ENCODE measurements around the gene MYH9. TPM values are rescaled to one million over a fixed set of nuclear protein-coding genes. Genes with fewer than 3 reads are reported as not detected.

MYH9 gene
- polyA plus RNA-seq, 3 donors: 257 to 295 (median 274) TPM

GRCh38 chr22:36351921-36352802, 35.6 kb downstream of the MYH9 start:
- no peak for DNase-seq (ENCODE audit: low read depth in 3 of 3, low spot score in 2 of 3)

GRCh38 chr22:36350751-36351594, 36.8 kb downstream of the MYH9 start:
- DNase-seq (ENCODE audit: low read depth in 3 of 3, low spot score in 2 of 3): no peak

DNA sequence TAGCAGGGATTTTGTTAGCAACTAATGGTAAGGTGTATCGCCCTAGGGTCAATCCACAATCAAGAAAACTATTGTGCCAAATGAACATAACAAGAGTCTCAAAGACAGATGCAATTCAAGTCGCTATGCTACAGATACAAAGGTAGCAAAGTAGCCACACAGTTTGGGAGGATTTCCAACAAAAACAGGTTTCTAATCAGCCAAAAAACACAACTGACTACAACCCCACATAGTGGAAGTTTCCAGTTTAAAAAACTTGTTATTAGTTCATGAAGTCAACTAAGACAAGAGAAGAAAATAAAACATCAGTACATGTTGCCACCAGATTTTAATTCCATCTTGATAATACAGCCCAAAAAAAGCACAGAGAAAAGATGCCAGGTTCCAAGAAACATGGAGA, 38.0 kb downstream of the MYH9 start:
- no peak for DNase-seq (ENCODE audit: low read depth in 3 of 3, low spot score in 2 of 3)

DNA sequence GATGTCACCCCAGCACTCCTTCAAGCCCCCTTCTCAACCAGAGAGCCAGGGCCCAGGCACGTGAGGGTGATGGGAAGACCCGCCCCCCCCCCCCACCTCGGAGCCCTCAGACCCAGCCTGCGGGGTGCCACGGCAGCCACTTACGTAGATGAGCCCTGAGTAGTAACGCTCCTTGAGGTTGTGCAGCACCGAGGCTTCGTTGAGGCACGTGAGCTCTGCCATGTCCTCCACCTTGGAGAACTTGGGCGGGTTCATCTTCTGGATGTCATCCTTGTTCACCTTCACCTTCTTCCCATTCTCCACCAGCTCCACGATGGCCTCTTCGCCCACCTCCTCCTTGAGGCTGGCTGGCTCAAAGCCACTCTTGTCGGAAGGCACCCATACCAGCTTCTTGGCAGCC, 39.0 kb downstream of the MYH9 start:
- DNase-seq (ENCODE audit: low read depth in 3 of 3, low spot score in 2 of 3): no peak

DNA sequence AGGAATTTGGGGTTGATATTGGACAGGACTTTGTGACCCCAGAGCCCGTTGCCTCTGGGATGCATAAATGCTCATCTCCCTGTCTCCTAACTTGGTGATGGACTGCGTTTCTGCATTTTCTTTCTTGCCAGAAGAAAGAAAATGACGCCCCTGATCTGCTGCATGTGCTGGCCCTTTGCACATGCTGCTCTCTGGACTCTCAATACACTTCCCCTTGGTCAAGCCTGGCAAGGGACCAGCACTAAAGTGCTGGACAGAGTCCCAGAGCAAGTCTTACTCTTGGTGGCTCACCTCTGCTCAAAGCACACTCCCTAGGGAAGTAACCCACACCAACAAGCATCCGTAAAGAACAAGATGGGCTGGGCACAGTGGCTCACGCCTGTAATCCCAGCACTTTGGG, 40.7 kb downstream of the MYH9 start:
- no peak for DNase-seq (ENCODE audit: low read depth in 3 of 3, low spot score in 2 of 3)

DNA sequence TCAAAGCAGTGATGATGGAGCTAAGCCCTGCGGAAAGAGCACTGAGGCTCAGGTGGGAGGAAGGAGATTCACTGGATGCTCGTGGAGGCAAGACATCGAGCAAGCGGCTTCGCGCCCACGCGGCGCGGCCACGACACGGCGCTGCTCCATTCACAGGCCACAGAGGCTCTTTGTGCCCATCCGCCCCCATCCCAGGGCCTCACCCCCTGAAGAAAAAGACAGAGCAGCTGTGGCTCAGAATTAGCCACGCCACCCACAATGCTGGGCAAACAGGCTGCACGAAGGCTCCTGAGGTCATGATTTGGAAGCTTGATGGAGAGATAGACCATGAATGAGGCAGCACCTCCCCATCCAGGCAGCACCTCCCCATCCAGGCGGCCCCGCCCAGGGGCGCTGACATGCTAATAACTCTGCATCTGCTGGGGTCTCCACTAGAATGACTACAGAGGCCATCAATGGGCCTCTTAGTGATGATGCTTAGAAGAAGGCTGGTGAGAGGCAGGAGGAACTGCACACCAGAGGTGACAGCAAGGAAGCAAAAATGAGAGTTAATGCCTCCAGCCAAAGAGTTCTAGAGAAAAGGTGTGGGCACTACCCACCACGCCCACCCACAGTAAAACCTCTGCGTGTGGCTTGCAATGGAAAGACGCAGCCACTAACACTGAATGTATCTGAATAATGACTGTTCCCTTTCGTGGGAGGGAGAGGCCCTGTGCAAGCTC, 43.5 kb downstream of the MYH9 start:
- DNase-seq (ENCODE audit: low read depth in 3 of 3, low spot score in 2 of 3): no peak

DNA sequence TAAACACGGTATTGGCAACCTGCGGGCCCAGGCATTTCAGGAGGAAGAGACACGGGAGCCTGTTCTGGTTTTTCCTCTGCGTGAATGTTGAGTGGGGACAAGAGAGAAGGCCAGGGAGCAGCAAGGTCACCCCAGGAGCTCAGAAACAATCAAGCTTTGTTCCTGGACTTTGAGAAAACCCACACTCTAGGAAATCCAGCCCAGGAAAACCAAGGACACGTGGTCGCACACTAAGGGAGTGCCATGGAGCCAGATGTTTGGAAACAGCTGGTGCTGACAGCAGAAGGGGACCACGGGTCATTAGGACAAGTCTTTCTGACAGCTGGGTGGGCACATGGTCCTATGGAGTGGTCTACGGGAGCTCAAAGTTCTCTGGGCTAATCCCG, 44.1 kb downstream of the MYH9 start:
- no peak for DNase-seq (ENCODE audit: low read depth in 3 of 3, low spot score in 2 of 3)

DNA sequence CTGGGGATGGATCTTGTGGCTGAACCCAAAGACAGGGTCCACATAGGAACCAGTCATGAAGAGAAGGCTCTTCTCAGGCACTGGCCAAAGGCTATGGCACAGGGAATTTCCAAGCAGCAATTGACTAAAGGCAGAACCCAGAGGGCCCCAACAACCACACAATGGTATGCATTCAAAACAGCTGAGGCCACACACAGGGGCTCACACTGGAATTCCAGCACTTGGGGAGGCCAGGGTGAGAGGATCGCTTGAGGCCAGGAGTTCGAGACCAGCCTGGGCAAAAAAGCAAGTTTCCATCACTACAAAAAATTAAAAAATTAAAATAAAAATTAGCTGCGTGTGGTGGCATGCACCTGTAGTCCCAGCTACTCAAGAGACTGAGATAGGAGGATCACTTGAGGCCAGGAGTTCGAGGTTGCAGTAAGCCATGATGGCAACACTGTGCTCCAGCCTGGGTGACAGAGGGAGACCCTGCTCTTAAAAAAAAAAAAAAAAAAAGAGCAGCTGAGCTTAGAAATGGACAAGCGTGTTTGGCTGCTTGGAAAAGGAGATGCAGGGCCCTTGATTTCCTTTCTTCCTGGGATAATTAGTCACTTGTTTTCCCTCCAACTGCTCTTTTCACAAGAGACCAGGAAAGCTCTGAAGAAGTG, 44.6 kb downstream of the MYH9 start:
- no peak for DNase-seq (ENCODE audit: low read depth in 3 of 3, low spot score in 2 of 3)

GRCh38 chr22:36341640-36342041, 46.1 kb downstream of the MYH9 start:
- no peak for DNase-seq (ENCODE audit: low read depth in 3 of 3, low spot score in 2 of 3)

DNA sequence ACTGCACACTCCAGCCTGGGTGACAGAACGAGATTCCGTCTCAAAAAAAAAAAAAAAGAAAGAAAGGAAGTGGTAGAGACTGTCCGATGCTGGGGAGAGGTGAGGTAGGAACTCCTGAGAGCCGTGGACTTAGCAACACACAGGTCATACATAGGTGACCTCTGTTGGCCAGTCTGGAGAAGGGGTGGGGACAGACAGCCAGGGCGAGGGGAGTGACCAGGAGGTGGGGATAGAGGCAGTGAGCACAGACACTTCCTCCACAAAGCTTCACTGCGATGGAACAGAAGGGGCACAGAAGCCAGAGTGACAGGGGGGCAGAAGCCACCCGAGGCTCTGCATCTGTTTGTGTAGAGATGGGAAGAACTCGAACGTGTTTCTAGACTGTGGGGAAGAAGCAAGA, 47.1 kb downstream of the MYH9 start:
- DNase-seq (ENCODE audit: low read depth in 3 of 3, low spot score in 2 of 3): no peak

- DNase-seq (ENCODE audit: low read depth in 3 of 3, low spot score in 2 of 3): no peak
These were observed 48.3 kb downstream of the MYH9 start for GRCh38 chr22:36339171-36340065.

DNA sequence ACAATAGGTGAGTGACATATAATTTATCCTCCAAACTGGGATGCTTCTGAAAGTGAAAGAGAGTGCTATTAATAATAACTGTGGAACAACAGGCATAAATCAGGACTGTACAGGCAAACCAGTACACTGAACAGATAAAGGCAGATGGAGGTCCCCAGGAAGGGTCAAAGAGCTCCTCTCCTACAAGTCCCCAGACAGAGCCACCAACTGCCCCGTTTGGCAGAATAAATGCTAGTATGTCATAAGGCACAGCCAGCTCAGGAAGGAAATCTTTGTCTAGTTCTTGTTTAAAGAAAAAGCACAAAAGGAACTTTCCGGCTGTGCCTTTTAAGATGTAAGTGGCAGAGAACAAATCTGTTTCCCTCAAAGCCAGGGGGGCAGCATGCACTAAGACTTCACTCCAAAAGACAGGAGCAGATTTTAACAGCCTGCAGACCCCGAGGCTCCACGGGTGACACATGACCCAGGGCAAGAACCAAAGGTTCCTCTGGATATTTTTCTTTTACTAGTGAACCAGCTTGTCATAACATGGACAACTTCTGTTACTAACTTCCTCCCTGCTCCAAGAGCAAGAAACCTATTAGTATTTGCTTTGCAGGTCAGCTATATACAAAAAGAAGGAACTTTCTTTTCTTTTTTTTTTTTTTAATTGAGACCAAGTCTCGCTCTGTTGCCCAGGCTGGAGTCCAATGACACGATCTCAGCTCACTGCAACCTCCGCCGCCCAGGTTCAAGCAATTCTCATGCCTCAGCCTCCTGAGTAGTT, 50.2 kb downstream of the MYH9 start:
- no peak for DNase-seq (ENCODE audit: low read depth in 3 of 3, low spot score in 2 of 3)

GRCh38 chr22:36336246-36337182, 51.3 kb downstream of the MYH9 start:
- DNase-seq (ENCODE audit: low read depth in 3 of 3, low spot score in 2 of 3): no peak

- DNase-seq (ENCODE audit: low read depth in 3 of 3, low spot score in 2 of 3): no peak
These were observed 52.1 kb downstream of the MYH9 start for GRCh38 chr22:36335621-36336020.

DNA sequence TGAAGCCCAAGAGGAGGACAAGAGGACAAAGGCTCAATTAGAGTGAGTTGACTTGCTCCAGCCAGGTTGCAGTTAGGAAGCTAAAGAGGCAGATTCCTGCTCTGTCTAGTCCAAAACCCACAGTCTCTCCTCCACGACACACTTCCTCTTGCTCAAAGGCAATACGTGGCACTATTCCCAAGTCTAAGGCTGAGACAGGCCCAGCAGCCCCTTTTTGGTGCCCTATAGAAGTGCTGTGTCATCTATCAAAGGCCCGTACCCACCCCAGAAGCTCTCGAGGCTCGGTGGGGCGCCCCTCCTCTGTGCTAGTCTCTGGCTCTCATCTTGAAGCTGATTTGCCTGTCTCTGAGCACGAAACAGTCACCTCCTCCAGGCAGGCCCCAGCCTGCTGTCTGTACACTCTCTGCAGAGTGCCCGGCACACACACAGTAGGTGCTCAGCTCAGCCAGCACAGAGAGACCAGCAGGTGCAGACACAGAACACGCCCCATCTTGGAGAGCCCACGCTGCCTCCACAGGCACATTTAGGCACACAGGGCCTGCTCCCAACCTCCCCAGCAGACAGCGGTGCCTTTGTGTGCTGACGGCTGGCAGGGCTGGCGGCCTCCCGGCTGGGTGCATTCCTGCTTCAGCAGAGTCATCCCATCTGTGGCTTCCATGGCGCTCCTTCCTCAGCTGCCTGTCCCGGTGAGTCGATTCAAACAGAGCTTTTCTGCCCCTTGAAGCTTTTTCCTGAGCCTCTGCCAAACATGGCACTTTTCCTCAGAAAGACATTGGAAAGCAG, 52.8 kb downstream of the MYH9 start:
- DNase-seq (ENCODE audit: low read depth in 3 of 3, low spot score in 2 of 3): no peak

DNA sequence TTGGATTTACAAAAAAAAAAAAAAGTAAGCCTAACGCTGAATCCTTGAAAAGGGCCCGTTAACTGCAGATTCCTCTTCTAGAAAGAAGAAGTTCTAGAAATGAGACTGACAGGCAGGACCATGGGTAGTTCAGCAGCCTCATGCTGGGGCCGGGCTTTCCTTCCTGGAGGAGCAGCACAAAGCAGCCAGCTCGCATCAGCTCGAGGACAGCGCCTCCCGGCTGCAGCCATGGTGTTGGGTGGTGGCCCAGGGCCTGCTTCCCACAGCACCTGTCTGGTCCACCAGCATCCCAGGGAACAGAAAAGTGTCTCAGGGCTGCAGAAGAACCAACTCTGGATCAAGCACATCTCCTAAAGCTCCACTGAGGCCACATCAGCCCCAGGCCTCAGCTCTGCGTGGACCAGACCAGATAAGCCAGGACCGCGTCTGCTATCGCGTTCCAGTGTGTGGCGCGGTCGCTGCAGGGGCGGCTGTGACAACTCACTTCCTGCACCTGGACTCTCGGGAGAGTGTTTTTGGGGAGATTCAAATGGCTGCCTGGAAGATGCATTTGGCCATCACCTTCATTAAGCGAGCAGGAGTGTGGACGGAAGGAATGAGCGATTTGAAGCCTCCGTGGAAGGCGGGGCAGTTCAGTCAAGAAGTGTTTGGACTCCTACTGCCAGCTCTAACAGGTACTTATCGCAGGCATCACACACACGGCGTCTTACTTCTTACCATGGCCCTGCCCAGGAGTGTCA, 53.5 kb downstream of the MYH9 start:
- DNase-seq (ENCODE audit: low read depth in 3 of 3, low spot score in 2 of 3): no peak

Data from right renal cortex interstitium (tissue), 3 donors.